Lower leg skin (tissue), 3 donors: ENCODE data around the gene NBEAL1.

Source experiments
- CTCF ChIP-seq, 3 donors: fragments of 450-650 bp; IDR thresholded peaks; one replicate each; pipeline ENCODE4 v1.5.1; 2016; ENCODE audit warnings: antibody characterized with exemption in 3 of 3, mild to moderate bottlenecking in 3 of 3, moderate library complexity in 2 of 3
- POLR2A ChIP-seq, 2 donors: fragments of 450-650 bp; IDR thresholded peaks; one replicate each; pipeline ENCODE4 v1.6.1; 2016 to 2017; ENCODE audit warnings: antibody characterized with exemption in 2 of 2, mild to moderate bottlenecking in 1 of 2, moderate library complexity in 1 of 2

- TF ChIP-seq CTCF (IDR thresholded peaks at IDR 0.05): no peak
- TF ChIP-seq POLR2A (IDR thresholded peaks at IDR 0.05): no peak
Observed at GRCh38 chr2:203252818-203253217, 238.1 kb downstream of the NBEAL1 start.
